Stimulated activated CD8-positive, alpha-beta memory T cell treated with anti-CD3 and anti-CD28 coated beads, Interleukin-15, amount 100 ng/mL, for 1 hour (primary cell): ENCODE measurements around the gene POLR2J.
"Not testable (repeated sequence)": the region's sequence is repeated elsewhere in the genome, so short reads cannot be mapped to it uniquely, and the experiment has no call there.

Experiments
- DNase-seq: peaks from one replicate; pipeline ENCODE4 v3.0.0-alpha.2; 2020; ENCODE audit warnings: low read depth

Gene POLR2J

GRCh38 chr7:102494473-102495149 lies 15.9 kb upstream of the POLR2J start:
- DNase-seq: not testable (repeated sequence)

DNA sequence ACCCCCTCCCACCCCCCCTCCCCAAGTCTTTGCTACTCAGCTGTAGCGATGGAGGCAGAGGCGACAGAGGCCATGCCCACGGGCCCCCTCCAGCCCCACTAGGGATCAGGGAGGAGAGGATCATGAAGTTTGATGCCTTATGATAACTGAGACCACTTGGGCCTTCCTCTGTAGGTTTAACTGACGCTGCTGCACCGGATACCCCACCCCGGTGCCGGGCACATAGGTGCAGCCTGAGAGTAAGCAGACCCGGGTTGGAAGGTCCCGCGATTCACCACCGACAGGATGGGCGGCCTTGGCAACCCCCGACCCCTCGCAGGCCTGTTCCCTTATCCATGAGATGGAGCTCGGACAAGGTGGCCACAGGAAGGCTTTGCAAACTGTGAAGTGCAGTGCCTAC lies 15.3 kb upstream of the POLR2J start:
- DNase-seq: not testable (repeated sequence)

- DNase-seq: not testable (repeated sequence)
Observed at GRCh38 chr7:102493220-102493935, 14.7 kb upstream of the POLR2J start.

GRCh38 chr7:102490529-102491075 lies 11.9 kb upstream of the POLR2J start:
- not testable (repeated sequence) for DNase-seq

DNA sequence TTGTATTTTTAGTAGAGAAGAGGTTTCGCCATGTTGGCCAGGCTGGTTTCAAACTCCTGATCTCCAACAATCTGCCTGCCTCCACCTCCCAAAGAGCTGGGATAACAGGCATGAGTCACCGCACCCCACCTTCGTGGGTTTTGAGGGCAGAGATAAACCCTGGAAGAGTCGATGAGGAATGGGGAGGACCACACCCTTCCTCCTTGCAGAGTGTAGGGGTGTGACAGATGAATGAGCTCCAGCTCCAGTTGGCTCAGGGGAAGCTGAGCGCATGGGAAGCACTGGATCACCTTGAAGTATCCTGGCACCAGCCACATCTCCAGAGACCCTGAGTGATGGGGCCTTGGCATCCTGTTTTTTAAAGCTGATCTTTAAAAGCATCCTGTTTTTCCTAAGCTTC lies 5.6 kb upstream of the POLR2J start:
- not testable (repeated sequence) for DNase-seq

GRCh38 chr7:102481962-102482361 lies 3.2 kb upstream of the POLR2J start:
- DNase-seq: not testable (repeated sequence)

DNA sequence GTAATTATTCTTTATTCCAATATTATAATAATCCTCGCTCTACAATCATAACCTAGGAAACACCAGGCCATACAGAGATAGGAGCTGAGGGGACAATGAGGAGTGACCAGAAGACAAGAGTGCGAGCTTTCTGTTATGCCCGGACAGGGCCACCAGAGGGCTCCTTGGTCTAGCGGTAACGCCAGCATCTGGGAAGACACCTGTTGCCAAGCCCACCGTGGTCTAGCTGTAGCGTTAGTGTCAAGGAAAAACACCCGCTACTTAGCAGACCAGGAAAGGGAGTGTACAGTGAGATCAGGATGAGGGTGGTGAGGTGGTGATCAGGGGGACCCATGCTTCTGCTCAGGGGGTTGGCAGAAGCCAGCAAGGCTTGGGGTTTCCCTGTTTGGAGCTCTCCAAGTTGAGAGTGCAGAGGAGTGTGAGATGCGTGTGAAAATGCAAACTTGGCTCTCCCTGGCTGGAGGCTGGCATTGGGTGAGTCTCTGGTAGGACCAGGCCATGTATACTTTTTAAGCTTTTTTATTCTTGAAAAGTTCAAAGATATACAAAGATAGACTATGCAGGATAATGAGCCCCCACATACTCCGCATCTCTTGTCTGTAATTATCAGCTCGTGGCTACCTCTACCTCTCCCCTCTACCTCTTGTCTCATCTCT lies 1.4 kb upstream of the POLR2J start:
- not testable (repeated sequence) for DNase-seq

DNA sequence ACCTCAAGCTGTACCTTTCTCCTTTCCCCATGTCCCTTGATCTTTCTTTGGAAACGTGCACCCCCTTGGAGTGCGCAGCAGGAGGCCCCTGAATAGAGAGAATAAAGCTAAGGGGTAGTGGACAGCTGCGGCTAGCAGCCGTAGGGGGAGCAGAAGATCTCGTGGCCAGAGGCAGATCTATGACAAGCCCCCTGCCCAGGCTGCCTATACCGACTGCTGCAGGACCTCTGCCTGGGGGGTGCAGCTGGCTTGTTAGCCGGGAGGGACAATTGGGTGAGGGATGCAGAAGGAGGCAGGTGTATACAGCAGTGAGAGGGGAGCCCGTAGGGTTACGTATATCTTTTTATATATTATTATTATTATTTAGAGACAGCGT lies 475 bp upstream of the POLR2J start:
- not testable (repeated sequence) for DNase-seq

DNA sequence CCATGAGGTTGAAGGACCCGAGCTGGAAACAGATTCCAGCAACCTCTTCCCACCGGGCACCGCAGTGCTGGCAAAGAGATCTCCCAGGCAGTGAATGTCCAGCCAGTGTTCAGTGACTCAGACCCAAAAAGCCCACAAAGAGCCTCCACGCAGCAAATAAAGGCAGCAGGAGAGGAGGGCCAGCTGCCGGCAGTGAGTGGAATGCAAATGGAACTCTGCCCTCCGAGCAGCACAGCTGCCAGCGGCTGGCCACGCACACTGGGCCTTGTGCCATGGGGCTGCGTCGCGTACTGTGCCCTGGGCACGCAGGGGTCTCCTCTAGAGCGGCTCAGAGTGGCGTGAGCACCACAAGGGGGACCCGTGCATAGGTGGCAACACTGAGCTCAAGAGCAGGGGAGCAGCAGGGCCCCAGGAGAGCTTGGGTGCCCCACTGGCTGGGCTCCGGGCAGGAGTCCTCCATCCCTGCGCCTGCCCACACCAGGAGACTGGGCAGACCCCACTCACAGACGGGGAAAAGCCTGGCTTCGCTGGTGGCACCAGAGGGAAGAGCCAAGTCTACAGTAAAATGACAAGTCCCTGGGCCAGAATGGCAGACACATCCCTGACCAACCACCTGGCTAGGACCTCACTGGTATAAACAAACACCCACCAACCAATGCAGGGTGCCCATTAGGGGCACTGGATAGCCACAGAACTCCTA lies 3.8 kb downstream of the POLR2J start:
- DNase-seq: not testable (repeated sequence)

GRCh38 chr7:102474116-102474515 lies 4.6 kb downstream of the POLR2J start:
- not testable (repeated sequence) for DNase-seq

DNA sequence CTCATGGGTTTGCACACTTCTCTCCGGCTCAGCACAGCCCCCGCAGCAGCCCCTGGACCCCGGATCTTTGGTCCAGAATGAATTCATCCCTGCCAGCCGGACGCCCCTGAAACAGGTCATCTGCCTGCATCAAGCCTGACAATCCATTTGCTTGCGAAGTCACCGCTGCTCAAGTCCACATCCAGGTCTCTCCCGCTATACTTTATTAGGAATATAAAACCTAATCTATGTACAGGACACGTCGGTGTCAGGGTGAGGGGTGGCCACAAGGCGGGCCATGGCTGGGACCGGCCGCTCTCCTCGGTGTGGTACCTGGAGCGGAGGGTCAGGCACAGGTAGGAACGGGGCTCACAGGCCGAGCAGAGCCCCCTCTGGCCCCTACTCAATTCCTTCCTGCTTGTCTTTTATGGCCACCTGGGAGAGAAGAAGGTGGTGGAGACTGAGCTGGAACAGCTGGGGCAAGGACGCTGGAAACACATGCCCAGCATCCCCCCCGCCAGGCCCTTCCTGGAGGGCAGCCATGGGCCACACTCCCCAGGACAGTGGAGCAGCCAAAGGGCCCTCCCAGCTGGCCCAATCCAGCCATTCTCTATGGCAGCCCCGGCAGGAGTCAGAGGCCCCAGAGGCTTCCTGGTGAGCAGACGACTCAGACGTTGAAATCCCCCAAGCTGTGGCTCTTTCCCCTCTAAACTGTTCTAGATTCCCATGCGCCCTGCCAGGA lies 5.3 kb downstream of the POLR2J start:
- DNase-seq: no peak

DNA sequence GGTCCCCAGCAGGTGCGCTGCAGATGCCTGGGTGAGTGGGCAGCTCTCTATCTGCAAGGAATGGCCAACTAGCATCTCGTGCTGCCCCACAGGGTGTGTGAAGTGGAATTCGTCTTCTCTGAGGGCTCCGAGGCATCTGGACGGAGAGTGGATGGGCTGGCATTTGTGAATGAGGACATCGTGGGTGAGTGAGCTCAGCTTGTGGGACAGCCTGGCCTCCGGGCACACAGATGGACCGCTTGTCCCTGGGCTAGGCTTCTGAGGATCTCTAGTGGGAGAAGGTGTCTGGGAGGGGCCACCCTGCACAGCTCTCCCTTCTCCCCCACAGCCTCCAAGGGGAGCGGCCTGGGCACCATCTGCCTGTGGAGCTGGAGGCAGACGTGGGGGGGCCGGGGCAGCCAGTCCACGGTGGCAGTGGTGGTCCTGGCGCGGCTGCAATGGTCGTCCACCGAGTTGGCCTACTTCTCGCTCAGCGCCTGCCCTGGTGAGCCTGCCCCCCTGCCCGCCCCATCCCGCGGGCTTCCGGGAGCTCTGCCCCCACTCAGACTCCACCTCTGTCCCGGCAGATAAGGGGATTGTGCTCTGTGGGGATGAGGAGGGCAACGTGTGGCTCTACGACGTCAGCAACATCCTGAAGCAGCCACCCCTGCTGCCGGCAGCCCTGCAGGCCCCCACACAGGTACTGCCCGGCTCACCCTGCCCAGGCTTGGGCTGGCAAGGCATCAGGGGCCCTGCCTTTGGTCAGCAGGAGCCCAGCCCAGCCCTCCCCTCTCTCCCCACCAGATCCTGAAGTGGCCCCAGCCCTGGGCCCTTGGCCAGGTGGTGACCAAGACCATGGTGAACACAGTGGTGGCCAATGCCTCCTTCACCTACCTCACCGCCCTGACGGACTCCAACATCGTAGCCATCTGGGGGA lies 6.3 kb downstream of the POLR2J start:
- no peak for DNase-seq

- no peak for DNase-seq
Observed at GRCh38 chr7:102471791-102472125, 7.0 kb downstream of the POLR2J start.

- DNase-seq: no peak
Observed at GRCh38 chr7:102469972-102470825, 8.5 kb downstream of the POLR2J start.

GRCh38 chr7:102469351-102469971 lies 9.3 kb downstream of the POLR2J start:
- DNase-seq: no peak

GRCh38 chr7:102468478-102469350 lies 10.0 kb downstream of the POLR2J start:
- DNase-seq: no peak

DNA sequence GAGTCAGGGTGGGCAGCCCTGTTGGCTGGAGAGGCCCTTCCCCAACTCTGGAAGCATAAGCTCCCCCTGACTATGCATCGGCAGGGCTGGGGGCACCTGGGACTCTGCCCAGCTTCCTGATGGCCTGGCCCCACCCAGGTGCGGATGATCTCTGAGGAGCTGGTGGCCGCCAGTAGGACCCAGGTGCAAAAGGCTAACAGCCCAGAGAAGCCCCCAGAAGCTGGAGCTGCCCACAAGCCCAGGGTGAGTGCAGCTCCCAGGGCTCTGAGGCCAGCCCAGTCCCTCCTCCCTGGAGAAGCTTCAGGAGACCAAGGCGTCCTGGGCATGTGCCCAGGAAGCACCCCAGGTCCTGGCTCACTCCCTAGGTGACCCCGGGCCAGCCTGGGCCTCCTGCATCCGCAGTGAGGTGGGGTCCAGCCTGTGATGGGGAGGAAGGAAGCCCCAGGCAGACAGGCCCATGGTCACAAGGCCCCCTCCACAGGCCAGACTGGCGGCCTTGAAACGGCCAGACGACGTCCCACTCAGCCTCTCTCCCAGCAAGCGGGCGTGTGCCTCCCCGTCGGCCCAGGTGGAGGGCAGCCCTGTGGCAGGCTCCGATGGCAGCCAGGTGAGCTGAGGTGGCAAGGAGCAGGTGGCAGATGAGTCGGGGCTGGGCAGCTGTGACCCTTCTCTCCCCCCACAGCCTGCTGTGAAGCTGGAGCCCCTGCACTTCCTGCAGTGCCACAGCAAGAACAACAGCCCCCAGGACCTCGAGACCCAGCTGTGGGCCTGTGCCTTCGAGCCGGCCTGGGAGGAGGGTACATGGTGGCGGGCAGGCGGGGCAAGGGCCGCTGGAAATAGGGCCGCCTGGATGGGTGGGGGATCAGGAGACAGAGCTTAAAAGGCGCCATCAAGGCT lies 10.9 kb downstream of the POLR2J start:
- DNase-seq: no peak
